ENCODE measurements around the gene HNRNPA3. TPM values are rescaled to one million over a fixed set of nuclear protein-coding genes. Genes with fewer than 3 reads are reported as not detected.

HNRNPA3 gene
- total RNA-seq, 1 experiment from 2014 or later = 290 TPM

GRCh38 chr2:177260379-177260778, 47.8 kb downstream of the HNRNPA3 start:
- no peak overlapping the region for H2AFZ ChIP-seq
- no peak for DNase-seq
- peaks cover 36% of the 10 kb centered on the region for H3F3A ChIP-seq (ENCODE audit: insufficient read depth, low read depth)
- H3K79me2 ChIP-seq (ENCODE audit: low read depth) = peaks cover 90% of the 10 kb centered on the region
- peak overlapping the region; percentile 94 for H3K4me2 ChIP-seq
- TF ChIP-seq CTCF (conservative IDR thresholded peaks at IDR 0.05) (no peak), EZH2 (IDR thresholded peaks at IDR 0.05; ENCODE audit: low read depth) (no peak)
- H3K9me2 ChIP-seq (ENCODE audit: insufficient read depth) = no peaks in the 10 kb centered on the region
- H3K4me3 ChIP-seq = peak overlapping the region; percentile 0; the same call in 1 of the 2 replicates
- peaks cover 79% of the 10 kb centered on the region for H4K20me1 ChIP-seq (ENCODE audit: insufficient read depth)
- H3K27ac ChIP-seq = no peak overlapping the region
- POLR2A ChIA-PET (ENCODE audit: unreplicated experiment) = interaction anchor here (0.6 kb wide), 1 partner anchor 154 kb away, joined by 3 read pairs; no protein-coding TSS in a partner anchor
- H3K36me3 ChIP-seq (ENCODE audit: low read depth) = peaks cover 55% of the 10 kb centered on the region
- peaks cover 38% of the 10 kb centered on the region for H3K4me1 ChIP-seq (replicated peaks; ENCODE audit: insufficient read depth)
- CTCF ChIA-PET = interaction anchor here (1.4 kb wide), 1 partner anchor 95 kb away, joined by 3 read pairs; no protein-coding TSS in a partner anchor
- H3K9me3 ChIP-seq (ENCODE audit: insufficient read depth, low read depth) = no peaks in the 10 kb centered on the region; the same call in 1 of the 2 replicates
- no peaks in the 10 kb centered on the region for H3K27me3 ChIP-seq (ENCODE audit: insufficient read depth, low read depth)
- BruUV-seq (replicated peaks) = no TSS peak
- intact Hi-C loops (cut with micrococcal nuclease; ENCODE audit: unreplicated experiment) = loop anchor here (5.0 to 10.0 kb wide), 5 partner anchors 33 to 678 kb away; a partner anchor contains a TSS

- H2AFZ ChIP-seq = no peak overlapping the region
- peak overlapping the region; percentile 97 for H3K27ac ChIP-seq
- peaks cover 36% of the 10 kb centered on the region for H3F3A ChIP-seq (ENCODE audit: insufficient read depth, low read depth)
- H3K9me2 ChIP-seq (ENCODE audit: insufficient read depth) = no peaks in the 10 kb centered on the region
- no TSS peak for BruUV-seq (replicated peaks)
- DNase-seq = no peak
- H3K27me3 ChIP-seq (ENCODE audit: insufficient read depth, low read depth) = no peaks in the 10 kb centered on the region
- H3K4me3 ChIP-seq = peak overlapping the region; percentile 90
- POLR2A ChIA-PET (ENCODE audit: unreplicated experiment) = interaction anchor here (0.5 kb wide), 1 partner anchor 34 kb away, joined by 8 read pairs; no protein-coding TSS in a partner anchor
- intact Hi-C loops (cut with micrococcal nuclease; ENCODE audit: unreplicated experiment) = loop anchor here (1.0 to 10.0 kb wide), 7 partner anchors 7 to 679 kb away; a partner anchor contains a TSS
- H3K79me2 ChIP-seq (ENCODE audit: low read depth) = peaks cover 80% of the 10 kb centered on the region
- peaks cover 39% of the 10 kb centered on the region for H3K4me1 ChIP-seq (replicated peaks; ENCODE audit: insufficient read depth)
- peaks cover 69% of the 10 kb centered on the region for H4K20me1 ChIP-seq (ENCODE audit: insufficient read depth)
- CTCF ChIA-PET = interaction anchor here (1.4 kb wide), 1 partner anchor 96 kb away, joined by 3 read pairs; no protein-coding TSS in a partner anchor
- TF ChIP-seq EZH2 (IDR thresholded peaks at IDR 0.05; ENCODE audit: low read depth) (no peak), CTCF (conservative IDR thresholded peaks at IDR 0.05) (no peak)
- peak overlapping the region; percentile 94 for H3K4me2 ChIP-seq
- H3K9me3 ChIP-seq (ENCODE audit: insufficient read depth, low read depth) = no peaks in the 10 kb centered on the region; the same call in 1 of the 2 replicates
- peaks cover 45% of the 10 kb centered on the region for H3K36me3 ChIP-seq (ENCODE audit: low read depth)
Measured at GRCh38 chr2:177261116-177262060, 48.8 kb downstream of the HNRNPA3 start.

- Histone ChIP-seq H3K27me3 (ENCODE audit: insufficient read depth, low read depth) (no peaks in the 10 kb centered on the region), H3K4me3 (peak overlapping the region; percentile 90), H3K4me2 (peak overlapping the region; percentile 94), H2AFZ (no peak overlapping the region), H3K4me1 (replicated peaks; ENCODE audit: insufficient read depth) (peaks cover 46% of the 10 kb centered on the region), H3K36me3 (ENCODE audit: low read depth) (peaks cover 38% of the 10 kb centered on the region), H3F3A (ENCODE audit: insufficient read depth, low read depth) (peaks cover 41% of the 10 kb centered on the region), H4K20me1 (ENCODE audit: insufficient read depth) (peaks cover 62% of the 10 kb centered on the region), H3K9me3 (ENCODE audit: insufficient read depth, low read depth) (no peaks in the 10 kb centered on the region; the same call in 1 of the 2 replicates), H3K27ac (peak overlapping the region; percentile 97), H3K9me2 (ENCODE audit: insufficient read depth) (no peaks in the 10 kb centered on the region), H3K79me2 (ENCODE audit: low read depth) (peaks cover 72% of the 10 kb centered on the region)
- ChIA-PET CTCF (interaction anchor here (3.0 kb wide), 1 partner anchor 97 kb away, joined by 35 read pairs; no protein-coding TSS in a partner anchor), POLR2A (ENCODE audit: unreplicated experiment) (interaction anchor here (0.6 kb wide), 1 partner anchor 52 kb away, joined by 3 read pairs; no protein-coding TSS in a partner anchor)
- BruUV-seq (replicated peaks) = TSS peak; percentile 21
- no peak for DNase-seq
- intact Hi-C loops (cut with micrococcal nuclease; ENCODE audit: unreplicated experiment) = loop anchor here (1.0 to 10.0 kb wide), 7 partner anchors 8 to 680 kb away; a partner anchor contains a TSS
- TF ChIP-seq EZH2 (IDR thresholded peaks at IDR 0.05; ENCODE audit: low read depth) = no peak
- TF ChIP-seq CTCF (conservative IDR thresholded peaks at IDR 0.05) = no peak
Measured at GRCh38 chr2:177262092-177262491, 49.5 kb downstream of the HNRNPA3 start.

Data from PC-9 (cell line).